ENCODE data around the gene TAS2R38. TPM values are rescaled to one million over a fixed set of nuclear protein-coding genes. Genes with fewer than 3 reads are reported as not detected.

TAS2R38 gene
- total RNA-seq, 1 donor from 2014 or later: not detected

GRCh38 chr7:141954334-141954733 lies 19.2 kb downstream of the TAS2R38 start:
- no peaks in the 10 kb centered on the region for H3K9me3 ChIP-seq
- H3K4me1 ChIP-seq: no peaks in the 10 kb centered on the region
- DNase-seq (ENCODE audit: low spot score in 2 of 2): no peak
- TF ChIP-seq, protein P1, sequence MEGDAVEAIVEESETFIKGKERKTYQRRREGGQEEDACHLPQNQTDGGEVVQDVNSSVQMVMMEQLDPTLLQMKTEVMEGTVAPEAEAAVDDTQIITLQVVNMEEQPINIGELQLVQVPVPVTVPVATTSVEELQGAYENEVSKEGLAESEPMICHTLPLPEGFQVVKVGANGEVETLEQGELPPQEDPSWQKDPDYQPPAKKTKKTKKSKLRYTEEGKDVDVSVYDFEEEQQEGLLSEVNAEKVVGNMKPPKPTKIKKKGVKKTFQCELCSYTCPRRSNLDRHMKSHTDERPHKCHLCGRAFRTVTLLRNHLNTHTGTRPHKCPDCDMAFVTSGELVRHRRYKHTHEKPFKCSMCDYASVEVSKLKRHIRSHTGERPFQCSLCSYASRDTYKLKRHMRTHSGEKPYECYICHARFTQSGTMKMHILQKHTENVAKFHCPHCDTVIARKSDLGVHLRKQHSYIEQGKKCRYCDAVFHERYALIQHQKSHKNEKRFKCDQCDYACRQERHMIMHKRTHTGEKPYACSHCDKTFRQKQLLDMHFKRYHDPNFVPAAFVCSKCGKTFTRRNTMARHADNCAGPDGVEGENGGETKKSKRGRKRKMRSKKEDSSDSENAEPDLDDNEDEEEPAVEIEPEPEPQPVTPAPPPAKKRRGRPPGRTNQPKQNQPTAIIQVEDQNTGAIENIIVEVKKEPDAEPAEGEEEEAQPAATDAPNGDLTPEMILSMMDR (IDR thresholded peaks at IDR 0.05): no peak
- H3K27me3 ChIP-seq: no peaks in the 10 kb centered on the region
- no peak overlapping the region for H3K27ac ChIP-seq
- H3K36me3 ChIP-seq: no peaks in the 10 kb centered on the region
- intact Hi-C loops (cut with DNase I): no loop called here
- H3K4me3 ChIP-seq: no peak overlapping the region

GRCh38 chr7:141952461-141952860 lies 21.1 kb downstream of the TAS2R38 start:
- no peak for DNase-seq (ENCODE audit: low spot score in 2 of 2)
- Histone ChIP-seq H3K9me3 (no peaks in the 10 kb centered on the region), H3K4me1 (no peaks in the 10 kb centered on the region), H3K27ac (no peak overlapping the region), H3K36me3 (no peaks in the 10 kb centered on the region), H3K4me3 (no peak overlapping the region), H3K27me3 (no peaks in the 10 kb centered on the region)
- TF ChIP-seq, protein P1 (IDR thresholded peaks at IDR 0.05): no peak
- intact Hi-C loops (cut with DNase I): no loop called here

GRCh38 chr7:141950806-141951205 lies 22.8 kb downstream of the TAS2R38 start:
- no peaks in the 10 kb centered on the region for H3K9me3 ChIP-seq
- H3K27me3 ChIP-seq: no peaks in the 10 kb centered on the region
- no peak overlapping the region for H3K4me3 ChIP-seq
- TF ChIP-seq, protein P1 (IDR thresholded peaks at IDR 0.05): no peak
- DNase-seq (ENCODE audit: low spot score in 2 of 2): no peak
- intact Hi-C loops (cut with DNase I): no loop called here
- H3K27ac ChIP-seq: no peak overlapping the region
- no peaks in the 10 kb centered on the region for H3K4me1 ChIP-seq
- H3K36me3 ChIP-seq: no peaks in the 10 kb centered on the region

- intact Hi-C loops (cut with DNase I): no loop called here
- TF ChIP-seq, protein P1 (IDR thresholded peaks at IDR 0.05): no peak
- DNase-seq (ENCODE audit: low spot score in 2 of 2): no peak
- no peak overlapping the region for H3K4me3 ChIP-seq
- H3K36me3 ChIP-seq: no peaks in the 10 kb centered on the region
- H3K9me3 ChIP-seq: no peaks in the 10 kb centered on the region
- H3K27me3 ChIP-seq: no peaks in the 10 kb centered on the region
- H3K27ac ChIP-seq: no peak overlapping the region
- H3K4me1 ChIP-seq: no peaks in the 10 kb centered on the region
These were observed 23.7 kb downstream of the TAS2R38 start for GRCh38 chr7:141949911-141950310.

DNA sequence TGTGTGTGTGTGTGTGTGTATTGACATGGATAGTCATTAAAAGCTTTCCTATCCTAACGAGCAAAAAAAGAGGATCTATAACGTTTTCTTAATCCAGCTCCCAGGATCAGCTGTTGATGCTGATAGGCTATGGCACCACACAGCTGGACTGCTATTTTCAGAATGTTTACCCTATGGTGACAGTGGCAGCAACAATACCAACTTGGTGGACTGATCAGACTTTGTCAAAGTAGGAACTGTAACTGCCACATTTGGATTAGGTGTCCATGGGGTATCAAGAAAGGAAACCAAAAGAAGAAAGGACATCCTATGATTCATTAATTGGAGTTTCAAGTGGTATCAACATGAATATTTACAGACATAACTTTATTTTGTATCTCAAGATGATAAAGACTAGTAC lies 24.1 kb downstream of the TAS2R38 start:
- no peak for DNase-seq (ENCODE audit: low spot score in 2 of 2)
- H3K27me3 ChIP-seq: no peaks in the 10 kb centered on the region
- TF ChIP-seq, protein P1 (IDR thresholded peaks at IDR 0.05): no peak
- no peaks in the 10 kb centered on the region for H3K36me3 ChIP-seq
- intact Hi-C loops (cut with DNase I): no loop called here
- H3K4me1 ChIP-seq: no peaks in the 10 kb centered on the region
- no peak overlapping the region for H3K4me3 ChIP-seq
- no peak overlapping the region for H3K27ac ChIP-seq
- no peaks in the 10 kb centered on the region for H3K9me3 ChIP-seq

DNA sequence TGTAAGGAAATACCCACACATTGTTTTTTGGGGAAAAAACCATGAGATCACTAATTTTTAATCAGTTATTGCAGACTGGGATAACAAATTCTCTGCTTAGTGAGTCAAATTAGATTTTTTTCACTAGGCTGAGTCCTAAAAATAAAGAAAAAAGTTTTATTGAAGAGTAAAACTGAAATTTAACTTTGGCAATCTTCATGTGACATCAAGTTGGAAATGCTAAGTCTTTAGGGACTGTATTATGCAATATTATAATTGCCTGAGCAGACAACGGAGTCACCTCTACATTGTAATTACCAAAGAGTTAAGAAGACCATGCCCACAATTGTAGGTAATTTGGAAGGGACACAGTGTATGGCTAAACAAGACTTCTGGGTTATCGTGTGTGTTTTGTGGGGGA lies 24.6 kb downstream of the TAS2R38 start:
- no peak overlapping the region for H3K27ac ChIP-seq
- no peak for DNase-seq (ENCODE audit: low spot score in 2 of 2)
- H3K27me3 ChIP-seq: no peaks in the 10 kb centered on the region
- no peaks in the 10 kb centered on the region for H3K4me1 ChIP-seq
- H3K36me3 ChIP-seq: no peaks in the 10 kb centered on the region
- H3K9me3 ChIP-seq: no peaks in the 10 kb centered on the region
- H3K4me3 ChIP-seq: no peak overlapping the region
- TF ChIP-seq, protein P1 (IDR thresholded peaks at IDR 0.05): no peak
- intact Hi-C loops (cut with DNase I): no loop called here

Data from ascending aorta (tissue), 2 donors.